Right ventricle myocardium superior (tissue), 1 donor: ENCODE data around the gene NSD1. TPM values are rescaled to one million over a fixed set of nuclear protein-coding genes. Genes with fewer than 3 reads are reported as not detected.

Experiments
- ATAC-seq: fragments of 200-7000 bp; cut with Tn5 transposase; one replicate; pipeline ENCODE4 v1.9.1; 2020; ENCODE audit warnings: mild to moderate bottlenecking; ENCODE audit not compliant: poor library complexity
- DNase-seq: peaks from one replicate; pipeline ENCODE4 v3.0.0-alpha.2; 2020
- intact Hi-C: fragments of 100-400 bp; cut with DNase I; formaldehyde crosslinking; loops from one replicate; pipeline ENCODE4 v1.11.2; 2022
- total RNA-seq: library from RNA; stranded (reverse); fragmentation: NEBNext Ultra II Directional; extraction: Animal tissue kit (Norgen Biotek cat#: 25700); gene quantifications from one replicate; pipeline ENCODE4 v1.2.1, GENCODE V29; 2021
- donor health status: DM: no; HTN: yes; CAD: no; lungs with severe emphysema.

NSD1 gene
- total RNA-seq, 1 donor from 2014 or later: 33.6 TPM

DNA sequence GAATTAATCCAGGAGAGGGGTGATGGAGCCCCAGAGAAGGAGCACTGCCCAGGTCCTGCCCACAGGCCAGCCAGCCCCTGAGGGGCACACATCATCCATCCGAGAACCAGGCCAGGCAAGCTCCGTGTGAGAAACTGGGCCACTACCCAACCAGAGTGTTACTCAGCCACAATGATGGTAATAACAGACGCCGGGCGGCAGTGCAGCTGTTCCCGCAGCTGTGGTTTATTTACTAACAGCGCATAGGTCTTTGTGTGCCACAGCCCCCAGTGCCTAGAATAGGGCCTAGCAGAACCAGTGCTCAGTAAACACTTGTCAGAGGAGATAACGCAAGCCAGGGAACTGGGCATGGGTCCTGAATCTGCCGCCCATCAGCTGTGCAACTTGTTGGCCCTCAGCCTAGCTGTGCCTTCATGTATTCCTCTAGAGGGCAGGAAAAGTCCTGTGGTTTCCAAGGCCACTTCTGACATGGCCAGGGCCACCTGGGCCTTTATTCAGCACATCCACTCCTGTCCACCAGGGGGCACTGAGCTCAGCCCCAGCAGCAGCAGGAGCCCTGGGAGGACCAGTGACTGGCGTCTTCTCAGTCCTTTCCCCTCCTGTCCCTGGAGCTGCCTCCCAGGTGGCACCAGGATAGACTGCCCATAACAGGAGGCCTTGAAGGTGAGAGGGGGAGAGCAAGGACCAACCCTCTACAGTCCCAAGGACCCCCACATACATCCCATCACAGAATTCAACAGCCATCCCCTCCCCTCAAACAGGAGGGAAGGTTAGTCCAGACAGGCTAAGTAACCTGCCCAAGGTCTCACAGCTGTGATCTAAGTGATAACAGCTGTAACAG lies 176.0 kb downstream of the NSD1 start:
- peak; percentile 35 for ATAC-seq
- intact Hi-C loops: no loop called here
- peak; percentile 77 for DNase-seq

DNA sequence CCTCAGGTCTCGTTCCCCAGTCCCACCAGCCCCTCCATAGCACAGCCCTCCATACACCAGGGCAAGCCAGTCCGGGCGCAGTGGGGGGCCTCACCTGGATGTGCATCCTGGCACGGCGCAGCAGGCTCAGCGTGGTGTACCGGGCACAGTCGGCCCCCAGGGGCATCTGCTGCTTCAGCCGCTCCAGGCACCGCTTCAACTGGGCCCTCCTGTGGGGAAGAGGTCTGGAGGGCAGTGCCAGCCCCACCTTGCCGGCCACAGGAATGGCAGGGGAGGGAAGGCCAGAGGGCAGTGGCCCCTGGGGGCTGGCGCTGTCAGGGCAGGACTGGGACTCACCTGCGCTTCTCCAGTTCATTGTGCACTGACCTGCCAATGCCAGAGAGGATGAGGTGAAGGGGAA lies 176.8 kb downstream of the NSD1 start:
- intact Hi-C loops: no loop called here
- DNase-seq: no peak
- ATAC-seq: no peak

DNA sequence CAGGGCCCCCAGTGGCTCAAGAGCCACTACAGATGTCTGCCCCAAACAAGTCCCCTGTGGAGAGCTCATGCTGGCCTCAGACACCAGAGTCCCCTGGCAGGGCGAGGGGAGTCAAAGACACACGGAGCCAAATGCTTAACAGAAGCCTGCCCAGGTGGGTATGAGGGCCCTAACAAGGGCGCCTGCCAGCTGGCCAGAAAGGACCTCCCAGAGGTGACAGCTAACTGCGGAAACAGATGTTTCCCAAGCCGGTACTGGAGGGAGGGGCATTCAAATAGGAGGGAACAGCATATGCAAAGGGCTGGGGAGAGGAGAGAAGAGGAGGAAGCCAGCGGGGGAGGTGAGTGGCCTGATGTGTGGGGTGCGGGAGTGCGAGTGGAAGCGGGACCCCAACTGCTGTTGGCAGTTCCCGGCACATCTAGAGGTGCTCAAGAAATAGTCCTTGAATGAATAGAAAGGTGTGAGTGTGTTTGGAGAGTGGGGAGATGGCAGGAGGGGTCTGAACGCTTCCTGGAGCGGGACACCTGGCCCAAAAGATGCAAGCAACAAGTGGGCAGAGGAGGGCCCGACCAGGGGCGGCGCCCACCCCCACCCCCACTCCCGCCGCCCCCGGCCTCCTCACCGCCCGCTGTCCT lies 177.3 kb downstream of the NSD1 start:
- intact Hi-C loops: no loop called here
- ATAC-seq: no peak
- no peak for DNase-seq

DNA sequence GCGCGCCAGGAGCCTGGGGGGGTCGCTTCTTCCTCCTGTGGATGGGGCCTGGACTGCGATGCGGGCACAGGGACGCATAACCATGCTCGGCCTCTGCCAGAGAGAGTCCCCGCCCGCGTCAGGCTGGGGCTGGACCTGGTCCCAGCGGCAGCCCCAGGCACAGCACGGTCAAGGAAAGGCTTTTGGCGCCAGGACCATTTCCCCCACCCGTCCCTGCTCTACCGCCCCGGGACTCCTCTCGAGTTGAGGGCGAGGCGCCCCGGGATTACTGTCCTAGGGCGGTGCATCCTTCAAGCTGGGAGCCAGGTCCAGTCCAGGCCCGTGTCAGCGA lies 177.8 kb downstream of the NSD1 start:
- no peak for DNase-seq
- intact Hi-C loops: no loop called here
- peak; percentile 1 for ATAC-seq

DNA sequence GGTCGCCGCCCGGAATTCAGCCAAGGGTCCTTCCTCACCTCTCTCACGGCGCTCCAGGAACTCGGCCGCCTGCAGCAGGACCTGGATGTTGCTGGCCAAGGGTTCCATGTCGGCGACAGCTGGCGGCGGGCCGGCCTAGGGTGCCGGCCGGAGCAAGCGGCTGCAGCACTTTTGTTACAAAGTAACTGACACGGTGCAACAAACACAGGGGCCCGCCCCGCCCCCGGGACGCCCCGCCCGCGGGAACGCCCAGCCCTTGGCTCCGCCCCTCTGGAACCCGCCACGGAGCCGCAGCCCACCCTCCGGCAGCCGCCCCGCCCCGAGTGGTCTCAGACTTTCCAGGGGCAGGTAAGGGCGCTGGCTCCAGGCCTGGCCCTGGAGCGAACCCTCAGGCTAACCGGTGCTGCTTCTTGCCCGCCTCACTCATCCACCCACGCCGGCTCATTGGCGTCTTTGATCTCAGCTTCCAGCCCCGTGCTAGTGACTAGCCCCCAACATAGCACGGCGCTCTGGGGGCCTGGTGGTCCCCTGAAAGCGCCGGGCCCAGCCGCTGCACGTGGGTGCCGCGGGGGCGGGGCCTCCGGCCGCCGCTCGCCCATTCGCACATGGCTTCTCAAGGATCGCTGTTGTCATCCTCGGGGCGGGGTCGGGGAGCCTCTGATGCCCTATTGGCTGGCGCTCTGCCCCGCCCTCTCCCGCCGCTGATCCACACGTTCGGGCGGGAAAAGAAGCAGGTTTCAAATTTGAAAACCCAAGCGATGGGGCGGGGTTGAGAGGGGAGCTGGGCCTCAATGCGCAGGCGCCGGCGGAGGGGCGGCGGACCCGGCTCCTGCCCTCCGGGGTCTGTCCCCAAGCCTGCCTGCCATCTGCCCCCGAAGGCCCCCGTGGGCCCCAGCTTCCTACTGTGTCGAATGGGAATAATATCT lies 178.4 kb downstream of the NSD1 start, which contains the start of gene MXD3:
TSS of gene MXD3 (minus strand) at position 176 of the 926 bp plus-strand sequence. CDS start at position 108, 68 bp downstream.
- DNase-seq: peak; percentile 98
- peak; percentile 94 for ATAC-seq
- intact Hi-C loops: no loop called here

DNA sequence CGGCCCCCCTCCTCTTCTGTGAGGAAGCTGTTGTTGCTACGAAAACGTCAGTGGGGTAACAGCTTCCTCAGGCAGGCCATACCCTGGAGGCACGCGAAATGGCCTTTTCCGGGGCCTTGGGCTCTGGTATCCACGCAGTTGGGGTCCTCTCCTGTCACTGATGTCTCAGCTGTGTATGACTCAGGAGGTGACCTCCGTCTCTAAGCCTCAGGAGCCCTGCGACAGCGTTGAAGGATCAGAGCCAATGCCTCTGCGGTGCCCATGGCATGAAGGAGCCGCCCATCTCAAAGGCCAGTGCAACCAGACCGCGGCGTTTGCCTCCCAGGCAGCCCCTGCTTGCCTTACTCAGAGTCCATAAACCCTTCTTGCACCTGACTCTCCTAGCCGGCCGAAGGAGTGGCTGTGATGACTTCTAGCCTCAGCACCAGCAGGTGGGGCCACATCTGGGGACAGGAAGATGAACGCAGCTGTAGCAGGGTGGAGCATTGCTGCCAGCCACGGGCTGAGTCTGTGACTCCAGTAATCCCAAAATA lies 179.1 kb downstream of the NSD1 start:
- DNase-seq (no peak), ATAC-seq (no peak)
- intact Hi-C loops: no loop called here

DNA sequence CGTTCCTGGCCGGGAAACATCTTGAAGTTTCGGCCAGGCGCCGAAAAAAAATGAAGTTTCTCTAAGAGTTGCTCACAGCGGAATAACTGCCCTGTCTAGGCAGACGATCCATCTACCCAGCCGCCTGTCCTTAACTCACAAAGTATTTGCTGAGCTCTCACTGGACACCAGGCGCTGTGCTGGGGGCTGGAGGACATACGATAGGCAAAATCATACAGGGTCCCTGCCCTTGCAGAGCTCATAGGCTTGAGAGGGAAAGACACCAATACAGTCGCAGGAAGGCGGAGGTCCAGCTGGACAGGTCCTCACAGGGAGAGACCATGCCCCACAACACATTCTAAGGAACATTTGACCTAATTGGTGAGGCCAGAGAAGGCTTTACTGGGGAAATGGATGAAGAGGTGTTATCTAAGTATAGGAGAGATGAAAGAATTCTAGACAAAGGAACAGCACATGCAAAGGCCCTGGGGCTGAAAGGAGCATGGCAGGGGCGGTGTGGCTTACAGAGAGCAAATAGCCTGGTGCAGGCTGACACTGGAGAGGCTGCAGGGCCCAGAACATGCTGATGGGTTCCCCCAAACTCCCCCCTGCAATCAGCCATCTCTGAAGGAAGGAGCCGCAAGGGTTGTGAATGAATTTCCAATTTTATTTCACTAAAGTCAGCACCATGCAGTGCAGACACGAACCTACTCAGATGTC lies 180.1 kb downstream of the NSD1 start:
- DNase-seq (no peak), ATAC-seq (no peak)
- intact Hi-C loops: no loop called here

DNA sequence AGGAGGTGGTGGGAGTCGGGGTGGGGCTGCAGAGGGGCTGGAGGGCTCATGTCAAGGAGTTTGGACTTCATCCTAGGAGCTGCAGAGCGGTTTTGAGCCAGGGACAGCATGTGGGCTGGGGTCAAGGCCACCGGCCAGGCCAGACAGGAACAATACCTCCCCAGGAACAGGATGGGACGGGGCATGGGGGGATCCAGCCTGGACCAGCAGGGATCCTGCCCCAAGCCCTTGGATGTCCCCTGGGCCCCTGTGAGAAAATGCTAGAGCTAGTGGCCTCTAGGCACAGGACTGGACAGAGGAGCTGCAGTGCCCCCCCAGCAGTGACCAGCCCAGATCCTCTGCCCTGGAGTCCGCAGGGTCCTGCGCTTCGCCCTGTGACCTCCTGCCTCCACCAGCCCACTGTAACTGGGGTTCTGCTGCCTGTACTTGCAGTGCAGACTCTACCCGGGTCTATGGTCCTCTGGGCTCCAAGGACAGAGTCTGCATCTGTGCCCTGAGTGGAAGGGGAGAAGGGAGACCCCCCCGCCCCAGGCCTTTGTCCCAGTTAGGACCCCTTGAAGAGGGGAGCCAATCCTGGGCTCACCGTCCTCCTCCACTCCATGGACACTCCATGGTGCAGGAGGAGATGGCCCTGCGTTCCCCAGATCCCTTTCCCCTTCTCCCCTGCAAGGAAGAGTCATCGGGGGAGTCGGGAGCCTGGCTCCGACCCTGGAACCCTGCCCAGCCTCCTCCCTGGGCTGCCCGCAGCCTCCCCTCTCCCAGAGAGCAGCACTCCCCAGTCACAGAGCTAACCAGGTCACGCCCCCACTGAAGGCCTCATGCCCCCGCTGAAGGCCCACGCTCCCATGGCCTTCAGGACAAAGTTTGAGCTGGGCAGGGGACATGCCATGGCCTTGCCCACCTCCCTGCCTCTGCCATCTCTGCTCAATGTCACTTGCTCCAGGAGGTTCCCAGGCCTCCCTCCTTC lies 181.1 kb downstream of the NSD1 start:
- DNase-seq (no peak), ATAC-seq (no peak)

DNA sequence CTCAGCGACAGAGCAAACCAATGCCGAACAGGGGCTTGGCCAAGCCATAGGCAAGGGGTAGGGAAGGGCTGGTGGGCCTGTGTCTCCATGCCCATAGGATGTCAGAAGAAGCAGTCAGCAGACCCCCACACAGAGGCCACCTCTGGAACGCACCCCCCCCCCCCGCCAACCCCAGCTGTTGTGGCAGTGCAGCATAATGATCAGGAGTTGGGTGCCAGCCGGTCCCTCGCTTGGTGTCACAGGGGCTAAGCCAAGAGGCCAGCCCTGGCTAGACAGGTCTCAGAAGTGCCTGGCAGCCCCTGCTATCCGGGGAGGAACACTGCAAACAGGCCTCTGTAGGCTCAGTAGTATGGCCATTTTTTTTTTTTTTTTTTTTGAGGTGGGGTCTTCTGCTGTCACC lies 181.8 kb downstream of the NSD1 start:
- DNase-seq (no peak), ATAC-seq (no peak)
- intact Hi-C loops: no loop called here

More for the DNA sequence above, 181.1 kb downstream of the NSD1 start:
- intact Hi-C loops: no loop called here

DNA sequence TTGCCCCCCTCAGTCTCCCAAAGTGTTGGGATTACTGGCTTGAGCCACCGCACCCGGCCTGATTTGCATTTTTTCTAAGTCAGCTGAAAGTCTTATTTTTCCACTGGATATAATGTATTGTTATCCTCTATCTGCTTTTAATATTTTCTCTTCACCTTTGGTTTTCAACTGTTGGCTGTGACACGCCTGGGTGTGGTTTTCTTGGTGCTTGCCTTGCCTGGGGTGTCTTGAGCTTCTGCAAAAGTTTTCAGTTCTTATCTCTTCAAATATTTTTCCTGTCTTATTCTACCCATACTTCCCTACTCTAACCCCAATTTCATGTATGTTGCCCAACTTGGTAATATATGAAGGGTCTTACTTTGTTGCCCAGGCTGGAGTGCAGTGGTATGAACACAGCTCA lies 182.4 kb downstream of the NSD1 start:
- ATAC-seq (no peak), DNase-seq (no peak)
- intact Hi-C loops: no loop called here

DNA sequence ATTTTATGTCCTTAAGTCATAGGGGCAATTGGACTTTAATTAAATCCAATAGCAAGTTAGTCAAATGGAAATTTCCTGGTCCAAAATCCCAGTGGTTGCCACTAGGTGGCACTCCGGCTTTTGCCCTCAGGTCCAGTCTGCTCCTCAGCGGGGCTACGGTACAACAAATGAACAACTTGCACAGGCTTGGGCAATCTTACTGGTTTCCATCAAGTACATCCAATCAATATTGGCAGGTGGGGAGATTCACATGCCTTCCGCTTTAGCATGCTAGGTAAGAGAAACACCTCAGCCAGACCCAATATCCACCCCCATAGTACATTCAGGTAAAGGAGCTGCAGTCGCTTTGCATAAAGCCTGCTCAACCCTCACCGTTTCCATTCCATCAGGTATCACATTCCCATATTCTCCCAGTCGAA lies 184.4 kb downstream of the NSD1 start:
- intact Hi-C loops: no loop called here
- DNase-seq (peak; percentile 79), ATAC-seq (peak; percentile 69)

DNA sequence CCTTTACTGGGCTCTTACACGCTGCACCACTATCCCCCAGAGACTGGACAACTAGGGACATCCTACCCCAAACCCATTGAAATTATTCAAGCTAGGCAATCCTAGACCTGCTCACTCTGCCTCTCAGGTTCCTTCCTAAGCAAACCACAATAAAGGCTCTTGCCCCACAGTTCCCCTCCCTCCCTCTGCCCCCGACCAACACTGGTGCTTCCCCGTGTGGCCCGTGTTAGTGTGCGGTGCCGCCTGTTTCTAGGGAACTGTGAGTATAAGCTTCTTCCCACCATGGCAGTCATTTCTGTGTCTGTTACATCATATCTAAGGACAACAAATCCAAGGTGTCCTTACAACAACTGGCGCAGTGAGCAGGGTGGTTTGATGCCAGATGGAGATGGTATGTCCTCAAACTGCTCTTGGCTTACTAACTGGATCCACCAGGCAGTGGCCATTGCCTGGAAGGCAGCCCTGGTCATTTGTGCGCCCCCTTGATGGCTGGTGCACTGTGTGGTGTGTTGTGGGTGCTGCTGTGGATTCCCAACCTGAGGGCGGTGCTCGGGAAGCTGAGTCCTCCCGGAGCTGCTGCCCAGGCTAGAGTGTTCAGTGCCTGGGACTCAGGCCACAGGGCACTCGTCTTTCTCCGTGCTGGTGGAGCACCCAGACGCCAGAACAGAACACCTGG lies 186.5 kb downstream of the NSD1 start:
- ATAC-seq (no peak), DNase-seq (no peak)
- intact Hi-C loops: no loop called here

DNA sequence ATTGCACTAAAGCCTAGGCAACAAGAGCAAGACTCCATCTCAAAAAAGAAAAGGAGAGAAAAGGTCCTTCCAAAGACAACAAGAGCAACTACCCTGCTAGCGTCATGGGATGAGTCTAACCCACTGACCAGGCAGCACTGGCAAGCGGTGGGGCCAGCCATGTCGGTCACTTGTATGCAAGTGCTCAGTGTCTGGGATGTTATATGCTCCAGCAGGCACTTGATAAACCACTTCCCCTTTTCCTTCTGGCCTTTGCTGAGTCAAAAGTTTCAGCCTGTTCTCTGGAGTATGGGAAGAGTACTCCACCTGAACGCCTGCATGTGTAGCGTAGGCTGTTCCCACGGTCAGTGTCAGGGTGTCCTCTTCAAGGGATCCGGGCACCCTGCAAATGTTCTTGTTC lies 187.3 kb downstream of the NSD1 start:
- ATAC-seq: no peak
- no peak for DNase-seq
- intact Hi-C loops: no loop called here

DNA sequence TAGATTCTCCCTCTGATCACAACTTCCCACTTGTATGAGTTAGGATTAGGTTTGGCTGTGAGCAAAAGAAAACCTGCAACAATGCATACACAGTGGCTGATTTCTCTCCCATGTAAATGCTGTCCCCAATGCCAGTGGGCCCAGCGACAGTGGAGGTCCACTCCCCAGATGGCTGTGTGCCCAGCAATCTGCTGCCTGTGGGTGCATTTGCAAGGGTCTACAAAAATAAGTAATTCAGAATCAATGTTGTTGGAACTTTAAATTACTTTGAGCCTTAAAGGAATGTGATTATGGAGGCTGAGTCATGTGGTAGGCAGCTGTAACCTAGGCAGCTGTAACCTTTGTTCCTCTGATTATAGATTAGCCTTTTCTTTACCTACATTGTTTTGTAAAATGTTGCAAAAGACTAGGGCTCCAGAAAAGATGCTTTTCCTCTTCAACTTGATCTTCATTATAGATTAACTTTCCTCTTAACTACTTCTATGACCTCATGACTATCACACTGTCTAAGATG lies 192.4 kb downstream of the NSD1 start:
- ATAC-seq: no peak
- intact Hi-C loops: no loop called here
- no peak for DNase-seq

DNA sequence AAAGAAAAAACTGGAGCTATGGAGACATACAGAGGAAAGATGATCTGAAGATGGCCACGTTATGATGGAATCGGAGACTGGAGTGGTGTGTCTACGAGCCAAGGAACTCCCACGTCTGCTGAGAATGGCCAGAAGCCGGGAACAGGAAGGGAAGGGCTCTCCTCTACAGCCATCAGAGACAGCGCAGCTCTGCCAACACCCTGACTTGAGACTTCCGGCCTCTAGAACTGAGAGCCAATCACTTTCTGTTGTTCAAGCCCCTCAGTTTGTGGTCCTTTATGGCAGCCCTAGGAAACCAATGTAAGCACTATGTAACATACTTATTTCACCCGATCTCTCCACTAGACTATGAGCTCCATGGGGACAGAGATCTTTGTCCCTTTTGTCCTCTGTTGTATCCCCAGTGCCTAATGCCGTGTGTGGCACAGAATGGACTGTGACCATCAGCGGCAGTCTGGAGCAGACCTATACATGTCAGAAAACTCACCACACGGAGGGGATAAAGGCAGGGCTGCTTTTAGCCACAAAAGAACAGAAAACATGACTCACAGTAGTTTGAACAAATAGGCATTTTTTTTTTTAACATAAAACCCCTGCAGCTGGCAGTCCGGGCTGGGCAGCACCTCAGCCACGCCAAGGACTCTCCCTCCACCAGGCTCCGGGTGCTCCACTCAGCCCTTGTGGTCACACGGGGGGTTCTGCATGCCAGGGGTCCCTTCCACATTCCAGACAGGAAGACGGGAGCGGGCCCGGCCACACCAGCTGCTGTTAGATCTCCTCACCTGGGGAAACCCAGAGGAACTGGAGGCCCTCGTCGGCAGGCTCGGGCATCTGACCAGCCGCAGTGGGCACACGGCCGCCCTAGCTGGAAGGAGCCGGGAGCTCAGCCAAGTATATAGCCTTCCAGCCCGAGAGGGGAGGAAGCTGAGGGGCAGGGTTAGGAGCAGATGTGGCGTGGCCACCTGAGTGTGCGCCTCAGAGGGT lies 194.3 kb downstream of the NSD1 start:
- ATAC-seq (peak; percentile 72), DNase-seq (peak; percentile 71)
- intact Hi-C loops: no loop called here
